ENCODE results near the gene PHRF1.

DNA sequence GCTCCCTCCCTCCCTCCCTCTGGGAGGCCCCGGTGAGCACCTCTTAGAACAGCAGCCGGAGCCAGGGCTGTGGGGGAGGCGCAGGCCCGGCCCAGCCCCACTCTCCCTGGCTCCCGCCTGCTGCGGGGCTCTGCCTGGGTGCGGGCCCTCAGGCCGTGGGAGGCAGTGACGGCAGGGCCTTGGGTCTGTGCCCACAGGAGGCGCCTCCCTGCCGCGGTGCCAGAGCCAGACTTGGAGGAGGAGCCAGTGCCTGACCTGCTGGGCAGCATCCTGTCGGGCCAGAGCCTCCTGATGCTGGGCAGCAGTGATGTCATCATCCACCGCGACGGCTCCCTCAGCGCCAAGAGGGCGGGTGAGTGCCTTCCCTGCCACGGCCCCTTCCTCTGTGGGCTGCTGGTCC, 30.0 kb downstream of the PHRF1 start:
- TF ChIP-seq MYBL2 (IDR thresholded peaks at IDR 0.05; ENCODE audit: low read depth), result no peak
- TF ChIP-seq MYBL2 (CRISPR knock-in tag; IDR thresholded peaks at IDR 0.05; ENCODE audit: borderline replicate concordance), result no peak
- TF ChIP-seq POLR2AphosphoS5 (IDR thresholded peaks at IDR 0.05; ENCODE audit: control insufficient read depth, insufficient read depth, low read depth, low read length), result no peak
- TF ChIP-seq ZNF24 (IDR thresholded peaks at IDR 0.05), result no peak
- TF ChIP-seq HNRNPLL (IDR thresholded peaks at IDR 0.05; ENCODE audit: low read depth, low read length, poor library complexity, severe bottlenecking), result no peak
- TF ChIP-seq TEAD4 (IDR thresholded peaks at IDR 0.05; ENCODE audit: low read length), result no peak
- TF ChIP-seq TEAD4 (CRISPR knock-in tag; IDR thresholded peaks at IDR 0.05; ENCODE audit: borderline replicate concordance), result no peak
- TF ChIP-seq EHMT2 (IDR thresholded peaks at IDR 0.05), result no peak
- TF ChIP-seq ZNF384 (IDR thresholded peaks at IDR 0.05; ENCODE audit: low read depth, low read length), result no peak
- TF ChIP-seq ZNF41 (CRISPR knock-in tag; conservative IDR thresholded peaks at IDR 0.05), result no peak
- TF ChIP-seq, protein P1, sequence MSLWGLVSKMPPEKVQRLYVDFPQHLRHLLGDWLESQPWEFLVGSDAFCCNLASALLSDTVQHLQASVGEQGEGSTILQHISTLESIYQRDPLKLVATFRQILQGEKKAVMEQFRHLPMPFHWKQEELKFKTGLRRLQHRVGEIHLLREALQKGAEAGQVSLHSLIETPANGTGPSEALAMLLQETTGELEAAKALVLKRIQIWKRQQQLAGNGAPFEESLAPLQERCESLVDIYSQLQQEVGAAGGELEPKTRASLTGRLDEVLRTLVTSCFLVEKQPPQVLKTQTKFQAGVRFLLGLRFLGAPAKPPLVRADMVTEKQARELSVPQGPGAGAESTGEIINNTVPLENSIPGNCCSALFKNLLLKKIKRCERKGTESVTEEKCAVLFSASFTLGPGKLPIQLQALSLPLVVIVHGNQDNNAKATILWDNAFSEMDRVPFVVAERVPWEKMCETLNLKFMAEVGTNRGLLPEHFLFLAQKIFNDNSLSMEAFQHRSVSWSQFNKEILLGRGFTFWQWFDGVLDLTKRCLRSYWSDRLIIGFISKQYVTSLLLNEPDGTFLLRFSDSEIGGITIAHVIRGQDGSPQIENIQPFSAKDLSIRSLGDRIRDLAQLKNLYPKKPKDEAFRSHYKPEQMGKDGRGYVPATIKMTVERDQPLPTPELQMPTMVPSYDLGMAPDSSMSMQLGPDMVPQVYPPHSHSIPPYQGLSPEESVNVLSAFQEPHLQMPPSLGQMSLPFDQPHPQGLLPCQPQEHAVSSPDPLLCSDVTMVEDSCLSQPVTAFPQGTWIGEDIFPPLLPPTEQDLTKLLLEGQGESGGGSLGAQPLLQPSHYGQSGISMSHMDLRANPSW (CRISPR knock-in tag; IDR thresholded peaks at IDR 0.05), result no peak
- TF ChIP-seq MXI1 (IDR thresholded peaks at IDR 0.05; ENCODE audit: low read depth, low read length), result no peak

Data from K562 (cell line).